Keratinocyte (primary cell): Measurements from ENCODE around the gene RGS6.

Experiments
- EZH2 ChIP-seq: IDR thresholded peaks from one replicate; pipeline ENCODE4 v1.6.1; 2012; ENCODE audit warnings: inconsistent platforms, mild to moderate bottlenecking, low read length, moderate library complexity
- TF ChIP-seq, protein P1 (sequence below), 3 experiments: IDR thresholded peaks in 1 of 3; conservative IDR thresholded peaks in 1 of 3; optimal IDR thresholded peaks in 1 of 3; 2 replicates in 2 of 3; 3 replicates in 1 of 3; pipeline versions ENCODE3 to v1.5.1; 2011; ENCODE audit warnings: low read length in 3 of 3, mild to moderate bottlenecking in 3 of 3, moderate library complexity in 2 of 3, control low read depth in 1 of 3, inconsistent platforms in 1 of 3; ENCODE audit not compliant: insufficient read depth in 2 of 3; ENCODE audit errors: extremely low read depth in 1 of 3

- no peak for TF ChIP-seq EZH2
- TF ChIP-seq, protein P1, sequence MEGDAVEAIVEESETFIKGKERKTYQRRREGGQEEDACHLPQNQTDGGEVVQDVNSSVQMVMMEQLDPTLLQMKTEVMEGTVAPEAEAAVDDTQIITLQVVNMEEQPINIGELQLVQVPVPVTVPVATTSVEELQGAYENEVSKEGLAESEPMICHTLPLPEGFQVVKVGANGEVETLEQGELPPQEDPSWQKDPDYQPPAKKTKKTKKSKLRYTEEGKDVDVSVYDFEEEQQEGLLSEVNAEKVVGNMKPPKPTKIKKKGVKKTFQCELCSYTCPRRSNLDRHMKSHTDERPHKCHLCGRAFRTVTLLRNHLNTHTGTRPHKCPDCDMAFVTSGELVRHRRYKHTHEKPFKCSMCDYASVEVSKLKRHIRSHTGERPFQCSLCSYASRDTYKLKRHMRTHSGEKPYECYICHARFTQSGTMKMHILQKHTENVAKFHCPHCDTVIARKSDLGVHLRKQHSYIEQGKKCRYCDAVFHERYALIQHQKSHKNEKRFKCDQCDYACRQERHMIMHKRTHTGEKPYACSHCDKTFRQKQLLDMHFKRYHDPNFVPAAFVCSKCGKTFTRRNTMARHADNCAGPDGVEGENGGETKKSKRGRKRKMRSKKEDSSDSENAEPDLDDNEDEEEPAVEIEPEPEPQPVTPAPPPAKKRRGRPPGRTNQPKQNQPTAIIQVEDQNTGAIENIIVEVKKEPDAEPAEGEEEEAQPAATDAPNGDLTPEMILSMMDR (optimal IDR thresholded peaks at IDR 0.05 in 1 of 3, IDR thresholded peaks at IDR 0.05 in 1 of 3, conservative IDR thresholded peaks at IDR 0.05 in 1 of 3; ENCODE audit: extremely low read depth in 1 of 3, insufficient read depth in 2 of 3, low read length in 3 of 3), result no peak
Measured at GRCh38 chr14:72040528-72040927, 108.3 kb downstream of the RGS6 start.
